CD4-positive, alpha-beta T cell treated with Interleukin-1 beta for 1 hour (primary cell): Measurements from ENCODE around the gene RBFOX1.
"Not testable (repeated sequence)": the region's sequence is repeated elsewhere in the genome, so short reads cannot be mapped to it uniquely, and the experiment has no call there.

Experiments used
- DNase-seq, 2 donors: peaks; one replicate each; pipeline ENCODE4 v3.0.0-alpha.2; 2020 to 2022

Gene RBFOX1

DNA sequence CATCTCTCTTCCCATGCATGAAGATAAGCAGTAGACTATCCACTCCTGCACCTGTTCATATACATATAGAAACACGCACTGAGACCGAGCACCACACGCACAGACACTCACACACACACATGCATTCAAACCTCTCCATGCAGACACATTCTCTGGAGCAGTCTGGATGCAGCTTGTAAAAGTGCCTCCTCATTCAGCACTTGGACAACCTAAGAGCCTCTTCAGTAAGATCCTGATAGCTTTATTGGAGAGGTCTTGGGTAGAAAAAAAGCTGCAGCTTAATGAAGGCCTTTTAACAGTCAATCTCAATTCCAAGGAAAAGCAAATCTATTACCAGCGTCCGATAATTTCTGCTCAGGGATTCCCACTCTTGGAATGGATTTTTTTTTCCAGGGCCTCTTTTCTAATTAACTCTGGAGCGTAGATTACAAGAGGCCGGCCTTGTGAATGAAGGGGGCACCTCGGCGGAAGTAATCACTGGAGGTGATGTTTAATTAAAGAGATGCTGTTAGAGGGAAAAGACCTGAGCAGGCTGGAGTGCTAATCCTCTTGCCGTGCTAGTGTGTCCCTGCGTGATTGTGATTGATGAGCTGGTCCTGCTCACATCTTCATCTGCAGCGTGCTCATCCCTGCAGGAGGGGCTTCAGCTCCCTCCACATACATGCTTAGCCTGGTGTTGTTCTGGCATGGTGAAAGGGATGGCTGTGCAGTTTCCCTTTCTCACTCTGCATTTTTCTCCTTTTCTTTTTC lies 155.1 kb downstream of the RBFOX1 start:
- DNase-seq: no peak

DNA sequence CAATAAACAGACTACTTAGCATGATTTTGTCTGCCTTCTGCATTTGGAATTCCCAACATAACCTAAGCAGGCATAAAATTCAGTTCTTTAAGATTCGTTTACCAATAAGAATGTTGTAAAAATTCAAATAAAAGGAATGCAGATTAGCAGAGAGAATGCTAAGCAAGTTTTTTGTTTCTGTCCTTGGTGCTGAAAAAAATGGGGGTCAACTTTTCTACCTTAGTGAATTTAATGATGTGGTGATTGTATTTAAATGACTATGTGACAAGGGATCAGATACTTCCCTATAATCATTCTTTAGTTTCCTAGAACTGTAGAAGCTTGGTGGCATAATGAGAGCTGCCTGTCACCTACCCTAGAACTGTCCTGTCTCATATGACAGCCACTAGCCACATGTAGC lies 159.5 kb downstream of the RBFOX1 start:
- no peak for DNase-seq

DNA sequence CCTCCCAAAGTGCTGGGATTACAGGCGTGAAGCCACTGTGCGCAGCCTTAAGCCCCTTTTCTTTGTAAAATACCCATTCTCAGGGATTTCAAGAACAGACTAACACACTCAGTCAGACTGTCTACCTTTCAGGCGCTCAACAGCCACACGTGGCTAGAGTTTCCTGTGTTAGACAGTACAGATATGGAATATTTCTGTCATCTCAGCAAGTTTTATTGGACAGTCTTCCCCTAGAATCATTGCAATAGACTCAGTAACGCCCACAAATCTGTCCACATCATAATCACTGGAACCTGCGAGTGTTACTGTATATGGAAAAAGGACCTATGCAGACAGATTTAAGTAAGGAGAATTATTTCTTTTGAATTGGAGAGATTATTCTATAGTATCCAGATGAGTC lies 160.5 kb downstream of the RBFOX1 start:
- no peak for DNase-seq

- no peak for DNase-seq
Observed at GRCh38 chr16:7497691-7498090, 165.0 kb downstream of the RBFOX1 start.

DNA sequence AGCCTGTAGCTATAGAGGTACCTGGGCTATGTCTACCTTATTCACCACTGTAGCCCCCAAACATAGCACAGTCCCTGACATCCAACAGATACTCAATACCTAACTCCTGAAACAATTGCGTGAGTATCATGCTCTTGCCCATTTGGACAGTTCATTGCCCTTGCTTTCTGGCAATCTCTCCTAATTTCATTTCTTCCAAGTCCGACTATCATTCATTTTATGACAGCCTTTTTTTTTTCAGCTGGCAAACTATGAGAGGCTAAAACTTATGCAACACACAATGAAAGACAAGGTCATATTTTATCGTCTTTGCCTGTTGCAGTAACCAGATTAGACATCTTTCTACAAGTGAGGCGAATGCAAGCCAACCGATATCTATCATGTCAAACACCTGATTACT lies 169.2 kb downstream of the RBFOX1 start:
- no peak for DNase-seq

- not testable (repeated sequence) for DNase-seq
Observed at GRCh38 chr16:7502591-7503157, 170.0 kb downstream of the RBFOX1 start.

GRCh38 chr16:7503666-7504065 lies 171.0 kb downstream of the RBFOX1 start:
- no peak for DNase-seq

DNA sequence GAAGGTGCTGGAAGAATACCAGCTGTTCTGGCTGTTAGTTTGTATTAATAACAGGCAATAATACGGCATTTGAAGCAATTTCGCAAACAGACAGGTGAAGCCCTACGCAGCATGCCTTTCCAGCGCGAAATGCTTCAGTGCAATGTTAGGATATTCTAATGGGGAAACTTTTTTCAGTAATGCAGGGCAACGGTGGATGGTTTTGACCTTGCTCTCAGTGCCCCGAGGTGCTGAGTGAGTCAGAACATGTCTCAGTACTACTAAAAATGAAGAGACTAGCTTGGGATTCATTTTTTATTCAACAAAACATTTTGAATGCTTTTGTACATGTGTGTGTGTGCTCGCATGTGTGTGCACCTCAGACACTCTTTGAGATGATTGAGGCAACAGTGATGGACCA lies 172.2 kb downstream of the RBFOX1 start:
- no peak for DNase-seq

DNA sequence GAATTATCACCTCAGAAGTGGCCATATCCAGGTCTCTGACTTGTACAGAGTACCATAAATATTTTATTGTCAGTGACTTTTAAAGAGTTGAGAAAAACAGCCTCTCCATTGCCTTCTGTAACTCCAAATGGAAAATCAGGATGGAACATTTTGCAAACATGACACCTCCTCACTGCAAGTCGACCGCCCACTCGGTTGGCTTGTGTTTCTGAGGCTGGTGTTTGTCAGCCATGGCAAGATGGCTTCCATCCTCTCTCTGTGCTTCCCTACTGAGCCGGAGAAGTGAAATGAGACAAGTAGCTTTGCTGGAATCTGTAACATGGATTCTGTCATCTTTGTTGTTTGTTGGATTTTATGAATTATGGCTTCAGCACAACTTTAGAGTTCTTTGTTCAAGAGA lies 172.8 kb downstream of the RBFOX1 start:
- DNase-seq: no peak

- no peak for DNase-seq
Observed at GRCh38 chr16:7506363-7506762, 173.7 kb downstream of the RBFOX1 start.

DNA sequence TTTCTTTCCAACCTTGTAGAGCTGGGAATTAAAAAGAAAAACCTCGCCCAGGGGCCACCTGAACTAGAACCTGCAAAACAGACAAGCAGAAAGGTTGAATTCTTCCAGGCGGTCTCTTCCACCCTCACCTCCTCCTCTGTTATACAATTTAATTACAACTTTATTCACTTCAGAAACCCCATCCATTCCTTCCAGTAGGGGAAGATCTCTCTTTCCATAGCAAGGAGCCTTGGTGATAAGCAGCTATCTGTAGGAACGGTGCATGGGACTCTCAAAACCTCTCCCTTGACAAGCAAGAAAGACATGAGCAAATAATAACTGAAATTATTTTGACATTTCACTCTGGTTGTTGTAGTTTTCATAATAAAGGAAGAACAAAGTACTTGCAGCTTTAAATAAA lies 176.0 kb downstream of the RBFOX1 start:
- no peak for DNase-seq

DNA sequence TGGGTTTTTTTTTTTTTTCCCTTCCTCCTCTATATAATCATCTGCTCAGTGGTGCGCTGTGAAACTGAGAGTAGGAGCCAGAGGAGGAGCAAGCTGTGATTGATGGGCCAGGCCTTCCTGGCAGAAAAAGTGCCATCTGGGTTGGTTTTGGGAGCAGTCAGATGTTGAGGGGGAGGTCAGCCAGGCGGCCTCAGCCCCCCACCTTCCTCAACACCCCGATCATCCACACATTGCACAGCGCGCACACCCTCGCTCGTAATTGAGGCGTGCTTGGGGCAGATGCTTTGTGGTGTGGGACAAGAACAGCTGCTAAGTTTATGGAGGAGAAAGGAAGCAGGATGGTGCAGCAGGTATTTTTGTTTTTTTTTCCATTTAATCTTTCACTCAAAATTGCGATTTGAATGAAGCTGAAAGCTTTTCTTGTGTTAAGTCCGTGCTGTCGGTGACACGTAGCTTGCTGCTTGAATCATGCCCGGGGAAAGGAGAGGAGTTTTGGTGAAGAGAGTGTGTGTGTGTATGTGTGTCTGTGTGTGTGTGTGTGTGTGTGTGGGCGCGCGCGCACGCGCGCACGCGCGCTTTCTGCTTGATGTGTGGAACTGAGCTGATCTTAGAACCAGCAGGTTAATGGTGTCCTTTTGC lies 177.4 kb downstream of the RBFOX1 start:
- no peak for DNase-seq

GRCh38 chr16:7511549-7512260 lies 179.1 kb downstream of the RBFOX1 start:
- no peak for DNase-seq

DNA sequence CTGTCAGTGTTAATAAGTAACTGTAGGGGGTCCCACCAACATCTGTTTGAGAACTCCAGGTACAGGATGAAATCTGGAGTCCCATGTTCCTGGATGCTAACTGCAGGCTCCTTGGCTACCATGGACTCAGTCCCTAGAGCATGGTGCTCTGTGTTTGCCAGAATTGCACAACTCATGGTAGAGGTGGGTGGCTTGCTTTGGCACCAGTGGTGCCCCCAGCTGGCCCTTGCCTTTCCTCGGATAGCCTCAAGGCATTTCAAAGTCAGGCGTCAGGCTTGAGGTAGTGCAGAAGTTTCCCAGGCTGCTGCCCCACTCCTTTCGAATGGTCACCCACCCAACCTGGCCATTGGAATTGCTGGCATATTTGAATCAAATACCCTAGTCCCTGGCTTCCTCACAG lies 179.9 kb downstream of the RBFOX1 start:
- no peak for DNase-seq

- DNase-seq: no peak
Observed at GRCh38 chr16:7513429-7513828, 180.8 kb downstream of the RBFOX1 start.

DNA sequence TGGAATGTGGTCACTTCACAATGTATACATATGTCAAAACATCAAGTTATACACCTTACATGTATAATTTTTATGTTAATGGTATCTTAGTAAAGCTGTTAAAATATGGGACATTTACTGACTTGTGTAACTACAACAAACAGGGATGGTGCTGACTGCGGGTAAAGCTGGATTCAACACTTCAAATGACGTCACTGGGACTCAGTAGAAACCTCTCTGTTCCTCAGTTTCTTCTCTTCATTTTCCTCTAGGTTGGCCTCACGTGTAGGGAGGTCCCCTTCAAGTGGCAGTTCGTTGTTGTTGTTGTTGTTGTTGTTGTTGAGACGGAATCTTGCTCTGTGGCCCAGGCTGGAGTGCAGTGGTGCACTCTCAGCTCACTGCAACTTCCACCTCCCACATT lies 182.9 kb downstream of the RBFOX1 start:
- no peak for DNase-seq

GRCh38 chr16:7517496-7517895 lies 184.9 kb downstream of the RBFOX1 start:
- no peak for DNase-seq

- DNase-seq: no peak
Observed at GRCh38 chr16:7518158-7518557, 185.5 kb downstream of the RBFOX1 start.

DNA sequence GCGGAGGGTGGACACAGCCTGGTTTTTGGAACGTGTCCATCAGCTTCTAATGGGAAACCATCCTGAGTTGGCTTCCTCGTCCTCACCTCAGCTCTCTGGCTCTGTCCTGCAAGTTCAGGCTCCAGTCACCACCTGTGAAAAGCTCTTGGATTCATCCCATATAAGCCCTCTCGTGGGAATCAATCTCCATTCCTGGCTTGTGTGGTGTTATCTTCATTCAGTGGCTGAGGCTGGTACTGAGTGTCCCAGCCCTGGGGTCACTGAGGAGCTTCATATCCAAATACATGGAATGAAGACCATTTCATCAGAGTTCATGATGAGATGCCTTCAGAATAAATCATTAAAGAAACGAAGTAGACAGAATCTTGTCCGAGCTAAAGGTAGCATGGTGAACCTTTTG lies 189.2 kb downstream of the RBFOX1 start:
- no peak for DNase-seq

GRCh38 chr16:7524419-7524818 lies 191.8 kb downstream of the RBFOX1 start:
- no peak for DNase-seq

DNA sequence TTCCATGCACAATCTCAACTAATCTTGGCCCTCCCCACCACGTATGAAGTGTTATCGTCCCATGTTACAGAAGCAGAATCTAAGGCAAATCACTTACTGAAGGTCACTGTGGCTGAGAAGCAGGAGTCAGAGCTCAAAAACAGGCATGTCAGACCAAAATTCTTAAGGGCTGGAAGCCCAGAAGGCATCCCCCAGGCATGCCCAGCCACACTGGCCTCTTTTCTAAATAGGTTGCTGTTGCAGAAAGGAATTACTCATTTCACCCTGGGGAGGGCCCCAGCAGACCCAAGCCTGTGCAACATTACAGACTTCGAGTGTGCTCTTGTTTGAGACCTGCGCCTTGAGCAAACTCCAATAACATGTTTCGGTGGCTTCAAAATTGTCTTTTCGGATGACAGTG lies 194.1 kb downstream of the RBFOX1 start:
- DNase-seq: no peak

GRCh38 chr16:7532534-7532933 lies 199.9 kb downstream of the RBFOX1 start:
- DNase-seq: no peak

DNA sequence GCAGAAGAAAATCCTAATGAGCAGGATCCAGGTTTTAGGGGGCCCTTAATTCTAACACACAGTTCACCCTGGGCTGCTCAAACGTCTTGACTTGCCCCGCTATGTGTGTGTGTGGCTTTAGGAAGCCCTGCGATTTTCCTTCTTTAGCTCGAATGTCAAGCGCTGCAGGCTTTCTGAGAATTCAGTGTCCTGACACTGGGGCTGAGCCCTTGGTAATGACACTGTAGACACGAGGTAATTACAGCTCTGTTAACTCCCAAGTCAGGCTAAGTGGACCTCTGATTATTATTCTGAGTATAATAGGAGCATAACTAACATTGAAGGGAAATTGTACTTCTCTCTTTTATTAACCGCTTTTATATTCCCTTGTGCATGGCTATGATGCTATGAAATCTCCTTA lies 202.1 kb downstream of the RBFOX1 start:
- no peak for DNase-seq

DNA sequence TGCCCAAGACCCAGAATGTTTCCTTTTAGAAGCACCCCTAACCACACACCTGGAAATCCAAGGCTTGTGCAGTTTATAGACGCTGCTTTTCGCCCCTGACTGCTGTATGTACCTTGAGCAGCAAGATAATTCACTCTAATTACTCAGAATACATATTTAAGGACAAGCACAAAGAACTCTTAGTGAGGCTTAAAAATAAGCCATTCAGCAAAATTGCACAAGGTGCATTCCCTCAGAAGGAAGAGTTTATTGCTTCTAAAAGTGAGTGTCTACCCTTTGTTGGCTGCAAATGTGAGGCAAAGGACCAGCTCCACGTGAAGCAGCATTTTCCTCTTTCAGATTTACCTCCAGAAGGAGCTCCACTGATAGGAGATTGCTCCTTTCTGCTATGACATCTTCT lies 208.4 kb downstream of the RBFOX1 start:
- DNase-seq: no peak
